OCI-LY7 (cell line): ENCODE measurements around the gene ASB5.

Experiments
- EZH2phosphoT487 ChIP-seq: fragments of 200-600 bp; sonication (generic); IDR thresholded peaks from 2 replicates; pipeline ENCODE4 v1.6.1; 2018; ENCODE audit warnings: low read depth, borderline replicate concordance, mild to moderate bottlenecking, mixed run types, antibody characterized with exemption, low read length, moderate library complexity, mixed read lengths
- TF ChIP-seq, protein P1 (sequence below): fragments of 200-600 bp; sonication (generic); conservative IDR thresholded peaks from 2 replicates; pipeline ENCODE4 v1.5.1; 2014; ENCODE audit warnings: mild to moderate bottlenecking, antibody characterized with exemption, low read length, moderate library complexity, mixed read lengths

DNA sequence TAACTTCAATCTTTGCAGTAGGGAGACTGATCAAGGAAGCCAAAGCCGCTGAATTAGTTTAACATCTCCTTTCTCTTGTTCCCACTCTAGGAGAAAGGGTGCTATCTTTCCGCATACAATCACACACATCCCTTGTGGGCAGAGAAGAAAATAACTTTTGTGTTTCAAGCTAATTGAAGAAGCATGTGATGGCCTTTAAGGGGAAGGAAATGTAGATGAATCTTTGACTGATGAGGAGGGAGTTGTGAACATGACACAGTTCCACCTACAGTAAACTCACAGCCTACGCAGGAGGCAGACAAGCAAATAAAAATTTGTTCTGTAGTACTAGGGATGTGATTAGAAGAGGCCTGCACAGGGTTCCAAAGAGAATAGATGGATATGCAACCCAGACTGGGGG lies 58.9 kb downstream of the ASB5 start:
- TF ChIP-seq, protein P1, sequence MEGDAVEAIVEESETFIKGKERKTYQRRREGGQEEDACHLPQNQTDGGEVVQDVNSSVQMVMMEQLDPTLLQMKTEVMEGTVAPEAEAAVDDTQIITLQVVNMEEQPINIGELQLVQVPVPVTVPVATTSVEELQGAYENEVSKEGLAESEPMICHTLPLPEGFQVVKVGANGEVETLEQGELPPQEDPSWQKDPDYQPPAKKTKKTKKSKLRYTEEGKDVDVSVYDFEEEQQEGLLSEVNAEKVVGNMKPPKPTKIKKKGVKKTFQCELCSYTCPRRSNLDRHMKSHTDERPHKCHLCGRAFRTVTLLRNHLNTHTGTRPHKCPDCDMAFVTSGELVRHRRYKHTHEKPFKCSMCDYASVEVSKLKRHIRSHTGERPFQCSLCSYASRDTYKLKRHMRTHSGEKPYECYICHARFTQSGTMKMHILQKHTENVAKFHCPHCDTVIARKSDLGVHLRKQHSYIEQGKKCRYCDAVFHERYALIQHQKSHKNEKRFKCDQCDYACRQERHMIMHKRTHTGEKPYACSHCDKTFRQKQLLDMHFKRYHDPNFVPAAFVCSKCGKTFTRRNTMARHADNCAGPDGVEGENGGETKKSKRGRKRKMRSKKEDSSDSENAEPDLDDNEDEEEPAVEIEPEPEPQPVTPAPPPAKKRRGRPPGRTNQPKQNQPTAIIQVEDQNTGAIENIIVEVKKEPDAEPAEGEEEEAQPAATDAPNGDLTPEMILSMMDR: no peak
- no peak for TF ChIP-seq EZH2phosphoT487
